Measurements from ENCODE around the gene MYB.

DNA sequence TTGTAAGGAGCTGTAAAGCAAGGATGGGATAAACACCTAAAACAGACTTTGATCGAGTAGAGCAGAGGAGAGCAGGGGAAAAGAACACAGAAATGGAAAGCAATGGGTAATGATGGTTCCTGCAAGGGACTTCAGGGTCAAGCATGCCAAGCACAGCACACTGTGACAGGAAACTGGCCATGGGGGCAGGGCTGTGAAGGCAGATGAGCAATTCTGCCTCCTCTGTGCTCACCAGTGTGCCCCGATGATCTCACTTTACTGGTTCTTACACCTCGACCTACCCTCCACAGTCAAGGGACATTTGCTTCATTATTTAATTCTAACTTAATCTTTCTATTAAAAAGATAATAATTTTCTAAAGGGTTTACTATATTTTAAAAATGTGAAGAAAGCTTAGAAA lies 21.6 kb upstream of the MYB start:
- TF ChIP-seq CTCF (IDR thresholded peaks at IDR 0.05) (no peak), POLR2A (IDR thresholded peaks at IDR 0.05) (no peak)

Data from Peyer's patch (tissue), 4 donors.